HG03135 (cell line): ENCODE results near the gene P2RY8.
A peak's percentile ranks its signal among the peaks of the same experiment; 100 is the strongest.
"Not testable (repeated sequence)": the region's sequence is repeated elsewhere in the genome, so short reads cannot be mapped to it uniquely, and the experiment has no call there.

Source experiments
- ATAC-seq: cut with Tn5 transposase; IDR thresholded peaks from one replicate; pipeline ENCODE4 v1.9.1; 2021; ENCODE audit warnings: mild to moderate bottlenecking, moderate library complexity; ENCODE audit not compliant: unreplicated experiment

Gene P2RY8

DNA sequence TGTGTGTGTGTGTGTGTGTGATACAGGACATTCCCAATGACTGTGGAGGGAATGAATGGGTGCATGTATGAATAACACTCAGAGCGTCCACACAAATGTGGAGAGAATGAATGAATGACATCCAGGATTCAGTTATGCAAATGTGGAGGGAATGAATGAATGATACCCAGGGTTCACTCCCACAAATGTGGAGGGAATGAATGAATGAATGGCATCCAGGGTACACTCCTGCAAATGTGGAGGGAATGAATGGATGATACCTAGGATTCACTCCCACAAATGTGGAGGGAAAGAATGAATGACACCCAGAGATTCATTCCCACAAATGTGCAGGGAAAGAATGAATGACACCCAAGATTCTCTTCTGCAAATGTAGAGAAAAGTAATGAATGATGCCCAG lies 48.2 kb downstream of the P2RY8 start:
- no peak for ATAC-seq

- no peak for ATAC-seq
These were observed 48.8 kb downstream of the P2RY8 start for GRCh38 chrX:1488141-1488540.

DNA sequence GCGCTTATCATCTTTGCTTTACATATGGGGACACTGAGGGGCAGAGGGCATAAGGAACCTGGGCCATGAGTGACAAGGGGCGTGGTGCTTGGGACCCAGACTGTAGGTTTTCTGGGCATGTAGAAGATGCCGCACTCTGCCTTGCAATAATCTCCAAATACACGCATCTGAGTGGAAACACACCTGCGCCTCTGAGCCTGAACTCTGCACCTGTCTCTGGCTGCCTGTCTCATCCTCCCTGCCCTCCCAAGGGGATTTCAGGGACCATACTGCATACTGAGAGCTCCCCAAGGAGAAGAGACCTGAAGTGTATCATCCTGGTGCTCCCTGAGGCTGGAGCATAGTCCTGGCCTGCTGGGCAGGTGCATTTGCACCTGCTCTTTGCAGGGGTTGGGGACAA lies 49.6 kb downstream of the P2RY8 start:
- ATAC-seq = no peak

DNA sequence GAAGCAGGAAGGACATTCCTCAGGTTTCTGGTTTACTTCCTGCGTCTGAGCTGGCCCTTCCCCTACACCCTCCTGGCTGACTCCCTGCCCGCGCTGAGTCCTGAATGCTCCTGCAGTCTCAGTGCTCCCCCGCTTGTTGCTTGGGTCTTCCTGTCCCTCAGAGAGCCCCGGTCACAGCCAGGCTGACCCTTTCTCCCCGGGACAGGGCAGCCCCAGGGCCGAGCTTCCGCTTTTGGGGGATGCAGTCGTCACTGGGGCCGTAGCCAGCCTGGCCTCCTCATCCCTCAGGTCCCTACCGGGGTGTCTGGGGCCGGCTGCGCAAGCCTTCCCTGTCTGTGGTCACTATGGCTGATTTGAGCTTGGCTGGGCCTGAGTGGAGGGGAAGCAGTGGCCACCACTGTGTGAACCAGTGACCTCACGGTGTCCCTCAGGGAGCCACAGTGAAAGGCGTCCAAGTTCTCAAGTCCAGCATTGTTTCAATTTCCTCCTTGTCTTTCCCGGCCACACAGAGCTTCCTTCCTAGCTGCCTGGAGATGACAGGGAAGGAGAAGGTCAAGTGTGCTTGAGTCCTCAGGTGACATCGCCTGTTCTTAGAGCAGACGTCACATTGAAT lies 50.1 kb downstream of the P2RY8 start:
- ATAC-seq = no peak

GRCh38 chrX:1486177-1486576 lies 50.8 kb downstream of the P2RY8 start:
- ATAC-seq = no peak

DNA sequence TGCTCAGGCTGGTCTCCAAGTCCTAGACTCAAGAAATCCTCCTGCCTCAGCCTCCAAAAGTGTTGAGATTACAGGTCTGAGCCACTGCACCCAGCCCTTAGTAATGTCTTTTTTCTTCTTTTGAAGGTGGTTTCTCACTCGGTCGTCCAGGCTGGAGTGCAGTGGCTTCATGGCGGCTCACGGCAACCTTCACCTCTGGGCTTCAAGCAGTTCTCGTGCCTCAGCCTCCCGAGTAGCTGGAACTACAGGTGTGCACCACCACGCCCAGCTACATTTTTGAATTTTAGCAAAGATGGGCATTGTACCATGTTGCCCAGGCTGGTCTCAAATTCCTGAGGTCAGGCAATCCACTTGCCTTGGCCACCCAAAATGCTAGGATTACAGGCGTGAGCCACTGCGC lies 52.0 kb downstream of the P2RY8 start:
- no peak for ATAC-seq

- ATAC-seq = no peak
These were observed 52.4 kb downstream of the P2RY8 start for GRCh38 chrX:1484638-1485019.

DNA sequence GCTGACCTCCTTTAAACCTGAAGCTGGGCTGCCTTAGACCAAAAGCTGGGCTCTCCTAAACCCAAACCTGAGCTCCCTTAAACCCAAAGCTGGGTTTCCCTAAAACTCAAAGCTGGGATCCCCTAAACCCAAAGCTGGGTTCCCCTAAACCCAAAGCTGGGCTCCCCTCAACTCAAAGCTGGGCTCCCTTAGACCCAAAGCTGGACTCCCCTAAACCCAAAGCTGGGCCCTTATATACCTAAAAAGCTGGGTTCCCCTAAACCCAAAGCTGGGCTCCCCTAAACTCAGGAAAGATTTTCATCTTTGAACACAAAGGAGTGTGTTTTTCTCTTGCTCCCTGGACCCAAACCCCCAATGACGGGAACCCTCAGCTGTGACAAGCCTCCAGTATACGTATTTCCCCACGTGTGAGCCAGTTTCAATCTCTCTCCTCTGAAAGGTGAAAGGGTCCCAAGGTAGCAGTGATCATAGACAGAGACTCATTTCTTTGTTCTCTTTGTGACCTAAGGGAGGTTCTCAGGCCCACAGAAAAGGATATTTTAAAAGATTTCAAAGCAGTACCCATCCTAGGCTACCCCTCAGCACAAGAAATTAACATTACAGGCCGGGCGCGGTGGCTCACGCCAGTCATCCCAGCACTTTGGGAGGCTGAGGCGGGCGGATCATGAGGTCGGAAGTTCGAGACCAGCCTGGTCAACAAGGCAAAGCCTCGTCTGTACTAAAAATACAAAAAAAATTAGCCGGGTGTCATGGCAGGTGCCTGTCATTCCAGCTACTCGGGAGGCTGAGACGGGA lies 52.9 kb downstream of the P2RY8 start:
- ATAC-seq = peak; percentile 46

GRCh38 chrX:1482530-1482928 lies 54.5 kb downstream of the P2RY8 start:
- ATAC-seq = not testable (repeated sequence)

GRCh38 chrX:1481636-1482529 lies 55.1 kb downstream of the P2RY8 start:
- ATAC-seq = peak; percentile 49

GRCh38 chrX:1480082-1480785 lies 56.8 kb downstream of the P2RY8 start:
- ATAC-seq = no peak

- no peak for ATAC-seq
These were observed 59.1 kb downstream of the P2RY8 start for GRCh38 chrX:1477801-1478458.

DNA sequence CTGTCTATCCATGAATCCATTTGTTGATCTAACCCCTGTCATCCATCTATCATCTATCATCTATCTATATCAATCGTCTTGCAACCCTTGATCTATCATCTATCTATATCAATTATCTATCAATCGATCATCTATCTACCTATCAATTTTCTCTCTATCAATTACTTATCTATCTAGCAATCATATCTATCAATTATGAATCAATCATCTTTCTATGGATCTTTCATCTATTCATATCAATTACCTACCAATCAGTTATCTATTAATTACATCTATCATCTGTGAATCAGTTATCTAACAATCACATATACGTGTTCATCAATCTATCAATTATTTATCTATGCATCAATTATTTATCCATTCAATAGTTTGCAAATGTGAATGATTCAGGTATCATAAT lies 59.8 kb downstream of the P2RY8 start:
- no peak for ATAC-seq

DNA sequence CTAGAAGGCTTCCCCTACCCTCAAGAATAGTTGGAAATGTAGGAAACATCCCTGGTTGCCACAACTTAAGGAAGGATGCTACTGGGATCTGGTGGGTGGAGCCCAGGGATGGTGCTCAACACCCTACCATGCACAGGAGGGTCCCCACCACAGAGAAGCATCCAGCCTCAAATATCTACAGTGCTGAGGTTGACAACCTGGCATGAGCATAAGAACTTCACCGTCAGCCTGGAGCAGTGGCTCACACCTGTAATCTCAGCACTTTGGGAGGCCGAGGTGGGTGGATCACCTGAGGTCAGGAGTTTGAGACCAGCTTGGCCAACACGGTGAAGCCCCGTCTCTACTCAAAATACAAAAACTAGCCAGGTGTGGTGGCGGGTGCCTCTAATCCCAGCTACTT lies 60.3 kb downstream of the P2RY8 start:
- ATAC-seq = no peak

DNA sequence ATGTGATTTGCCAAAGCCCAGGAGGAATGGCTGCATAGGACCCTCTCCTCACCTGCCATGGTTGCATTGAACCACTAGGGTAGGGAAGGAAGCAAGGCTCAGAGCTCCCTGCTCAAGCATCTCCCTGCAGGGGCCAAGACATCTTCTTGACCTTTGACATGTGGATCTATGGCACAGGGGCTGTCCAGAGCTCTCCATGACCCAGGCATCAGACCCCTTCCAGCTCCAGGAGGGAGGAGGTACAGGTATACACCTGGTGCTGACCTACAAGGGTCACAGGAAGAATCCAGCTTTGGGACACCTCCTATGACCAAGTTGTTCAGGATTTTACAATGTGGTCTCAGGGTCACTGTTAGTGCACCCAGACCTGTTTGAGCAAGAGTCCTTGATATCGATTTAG lies 61.1 kb downstream of the P2RY8 start:
- ATAC-seq = no peak

- no peak for ATAC-seq
These were observed 61.5 kb downstream of the P2RY8 start for GRCh38 chrX:1475481-1475880.

- ATAC-seq = not testable (repeated sequence)
These were observed 62.4 kb downstream of the P2RY8 start for GRCh38 chrX:1474593-1474992.

GRCh38 chrX:1472975-1473374 lies 64.0 kb downstream of the P2RY8 start:
- no peak for ATAC-seq

DNA sequence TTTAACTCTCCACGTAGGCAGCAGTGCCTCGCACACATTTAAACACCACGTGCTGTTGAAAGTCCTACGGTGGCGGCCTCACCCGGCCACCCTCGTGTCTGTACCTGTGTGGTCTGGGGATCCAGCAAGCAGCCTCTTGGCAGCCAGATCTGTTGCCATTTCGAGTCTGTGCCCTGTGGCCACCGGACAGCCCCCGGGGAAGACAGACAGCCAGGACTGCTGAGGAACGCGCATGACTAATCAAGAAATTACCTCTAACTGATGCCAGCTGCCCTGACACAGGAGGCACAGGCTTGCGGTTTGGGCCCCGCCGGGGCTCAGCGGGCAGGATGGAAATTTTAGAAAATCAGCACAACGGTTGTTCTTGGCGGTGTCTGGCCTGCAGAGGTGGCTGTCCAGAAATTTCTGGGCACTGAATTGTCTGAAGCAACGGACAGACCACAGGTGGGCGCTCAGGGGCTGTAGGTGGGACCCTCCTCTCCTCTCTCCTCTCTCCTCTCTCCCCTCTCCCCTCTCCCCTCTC lies 68.7 kb downstream of the P2RY8 start:
- peak; percentile 33 for ATAC-seq

GRCh38 chrX:1466971-1467561 lies 69.9 kb downstream of the P2RY8 start:
- ATAC-seq = peak; percentile 48
